HG03060 (cell line): ENCODE data around the gene OCIAD1.
"Not testable (repeated sequence)": the region's sequence is repeated elsewhere in the genome, so short reads cannot be mapped to it uniquely, and the experiment has no call there.

Experiments used
- ATAC-seq: cut with Tn5 transposase; IDR thresholded peaks from one replicate; pipeline ENCODE4 v1.9.1; 2021; ENCODE audit warnings: low read depth, moderate number of reproducible peaks; ENCODE audit not compliant: unreplicated experiment

The OCIAD1 gene

DNA sequence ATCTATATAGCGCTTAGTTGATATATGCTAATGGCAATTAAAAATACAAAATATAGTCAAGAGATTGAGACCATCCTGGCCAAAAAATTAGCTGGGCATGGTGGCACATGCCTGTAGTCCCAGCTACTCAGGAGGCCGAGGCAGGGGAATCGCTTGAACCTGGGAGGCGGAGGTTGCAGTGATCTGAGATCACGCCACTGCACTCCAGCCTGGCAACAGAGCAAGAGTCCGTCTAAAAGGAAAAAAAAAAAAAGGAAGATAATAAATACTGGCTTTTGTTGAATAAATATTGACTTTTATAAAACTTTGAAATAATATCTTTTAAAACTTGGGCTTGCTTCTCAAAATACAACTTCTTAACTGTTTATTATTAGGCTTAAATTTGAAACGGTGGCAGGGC lies 14.6 kb upstream of the OCIAD1 start:
- not testable (repeated sequence) for ATAC-seq

- ATAC-seq = no peak
These were observed 13.9 kb upstream of the OCIAD1 start for GRCh38 chr4:48816971-48817370.

GRCh38 chr4:48821431-48821830 lies 9.5 kb upstream of the OCIAD1 start:
- ATAC-seq = not testable (repeated sequence)

GRCh38 chr4:48827622-48828021 lies 3.3 kb upstream of the OCIAD1 start:
- ATAC-seq = no peak

DNA sequence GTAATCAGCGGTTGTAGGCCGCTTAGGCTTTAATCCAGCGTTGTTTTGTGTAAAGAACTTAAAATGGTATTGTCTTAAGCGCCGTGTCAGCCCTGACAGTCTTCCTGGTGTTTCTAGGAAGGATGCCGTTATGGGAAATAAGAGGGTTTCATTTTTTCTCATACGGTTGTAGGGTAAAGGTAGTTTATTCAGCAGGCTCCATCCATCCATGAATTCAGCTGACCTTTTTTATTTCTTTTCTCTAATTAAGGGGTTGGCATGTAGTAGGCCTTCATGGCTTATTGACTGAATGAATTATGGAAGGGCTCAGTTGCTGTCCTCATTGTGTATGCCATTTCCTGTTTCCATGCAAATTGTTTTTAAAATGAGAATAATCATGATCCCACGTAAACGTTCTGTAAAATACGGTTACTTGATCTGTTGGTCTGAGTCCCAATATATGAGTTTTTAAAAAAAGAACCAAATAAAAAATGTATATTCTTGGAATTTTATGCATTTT lies 693 bp downstream of the OCIAD1 start:
- no peak for ATAC-seq

- no peak for ATAC-seq
These were observed 1.7 kb downstream of the OCIAD1 start for GRCh38 chr4:48832571-48832970.

DNA sequence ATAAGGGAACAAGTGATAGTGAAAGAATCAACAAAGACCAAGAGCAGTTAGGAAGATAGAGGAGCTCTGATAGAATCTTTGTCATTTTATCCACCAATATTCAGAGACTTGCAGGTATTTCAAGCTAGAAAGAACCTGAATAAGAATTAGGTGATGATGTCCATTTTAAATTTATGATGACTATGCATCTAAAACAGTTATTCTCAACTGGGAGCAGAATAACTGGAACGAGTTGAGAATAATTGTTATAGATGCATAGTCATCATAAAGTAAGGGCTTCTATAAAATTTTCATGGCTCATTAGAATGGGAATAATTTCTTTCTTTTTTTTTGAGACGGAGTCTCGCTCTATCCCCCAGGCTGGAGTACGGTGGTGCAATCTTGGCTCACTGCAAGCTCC lies 5.8 kb downstream of the OCIAD1 start:
- no peak for ATAC-seq

GRCh38 chr4:48841045-48841827 lies 10.3 kb downstream of the OCIAD1 start:
- no peak for ATAC-seq

- no peak for ATAC-seq
These were observed 14.0 kb downstream of the OCIAD1 start for GRCh38 chr4:48844843-48845242.

DNA sequence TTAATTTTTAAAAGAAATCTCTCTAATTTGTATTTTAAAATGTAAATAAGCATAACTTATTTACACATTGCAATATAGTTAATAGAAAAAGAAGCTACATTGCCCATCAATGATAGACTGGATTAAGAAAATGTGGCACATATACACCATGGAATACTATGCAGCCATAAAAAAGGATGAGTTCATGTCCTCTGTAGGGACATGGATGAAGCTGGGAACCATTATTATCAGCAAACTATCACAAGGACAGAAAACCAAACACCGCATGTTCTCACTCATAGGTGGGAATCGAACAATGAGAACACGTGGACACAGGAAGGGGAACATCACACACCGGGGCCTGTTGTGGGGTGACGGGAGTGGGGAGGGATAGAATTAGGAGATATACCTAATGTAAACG lies 17.9 kb downstream of the OCIAD1 start:
- not testable (repeated sequence) for ATAC-seq

- no peak for ATAC-seq
These were observed 20.8 kb downstream of the OCIAD1 start for GRCh38 chr4:48851651-48852050.

- ATAC-seq = no peak
These were observed 22.9 kb downstream of the OCIAD1 start for GRCh38 chr4:48853604-48854394.

DNA sequence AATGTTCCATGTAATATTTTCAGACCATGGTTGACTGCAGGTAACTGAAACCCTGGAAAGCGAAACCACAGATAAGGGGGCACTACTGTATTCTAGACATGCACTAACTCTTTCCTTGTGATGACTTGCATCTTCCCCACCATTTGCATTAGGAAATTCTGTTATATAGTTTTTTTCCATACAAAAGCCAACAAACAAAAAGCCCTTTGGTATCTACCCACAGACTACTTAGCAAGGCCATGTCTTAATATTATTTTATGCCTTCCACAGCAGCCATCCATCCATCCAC lies 23.5 kb downstream of the OCIAD1 start:
- no peak for ATAC-seq

GRCh38 chr4:48854982-48855381 lies 24.1 kb downstream of the OCIAD1 start:
- no peak for ATAC-seq

- no peak for ATAC-seq
These were observed 27.2 kb downstream of the OCIAD1 start for GRCh38 chr4:48858130-48858529.

- no peak for ATAC-seq
These were observed 31.1 kb downstream of the OCIAD1 start for GRCh38 chr4:48862038-48862437.

GRCh38 chr4:48862661-48863060 lies 31.8 kb downstream of the OCIAD1 start:
- no peak for ATAC-seq

- ATAC-seq = no peak
These were observed 32.8 kb downstream of the OCIAD1 start for GRCh38 chr4:48863728-48864127.

DNA sequence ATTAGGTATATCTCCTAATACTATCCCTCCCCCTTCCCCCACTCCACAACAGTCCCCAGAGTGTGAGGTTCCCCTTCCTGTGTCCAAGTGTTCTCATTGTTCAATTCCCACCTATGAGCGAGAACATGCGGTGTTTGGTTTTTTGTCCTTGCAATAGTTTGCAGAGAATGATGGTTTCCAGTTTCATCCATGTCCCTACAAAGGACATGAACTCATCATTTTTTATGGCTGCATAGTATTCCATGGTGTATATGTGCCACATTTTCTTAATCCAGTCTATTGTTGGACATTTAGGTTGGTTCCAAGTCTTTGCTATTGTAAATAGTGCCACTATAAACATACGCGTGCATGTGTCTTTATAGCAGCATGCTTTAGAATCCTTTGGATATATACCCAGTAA lies 33.8 kb downstream of the OCIAD1 start:
- ATAC-seq = not testable (repeated sequence)

DNA sequence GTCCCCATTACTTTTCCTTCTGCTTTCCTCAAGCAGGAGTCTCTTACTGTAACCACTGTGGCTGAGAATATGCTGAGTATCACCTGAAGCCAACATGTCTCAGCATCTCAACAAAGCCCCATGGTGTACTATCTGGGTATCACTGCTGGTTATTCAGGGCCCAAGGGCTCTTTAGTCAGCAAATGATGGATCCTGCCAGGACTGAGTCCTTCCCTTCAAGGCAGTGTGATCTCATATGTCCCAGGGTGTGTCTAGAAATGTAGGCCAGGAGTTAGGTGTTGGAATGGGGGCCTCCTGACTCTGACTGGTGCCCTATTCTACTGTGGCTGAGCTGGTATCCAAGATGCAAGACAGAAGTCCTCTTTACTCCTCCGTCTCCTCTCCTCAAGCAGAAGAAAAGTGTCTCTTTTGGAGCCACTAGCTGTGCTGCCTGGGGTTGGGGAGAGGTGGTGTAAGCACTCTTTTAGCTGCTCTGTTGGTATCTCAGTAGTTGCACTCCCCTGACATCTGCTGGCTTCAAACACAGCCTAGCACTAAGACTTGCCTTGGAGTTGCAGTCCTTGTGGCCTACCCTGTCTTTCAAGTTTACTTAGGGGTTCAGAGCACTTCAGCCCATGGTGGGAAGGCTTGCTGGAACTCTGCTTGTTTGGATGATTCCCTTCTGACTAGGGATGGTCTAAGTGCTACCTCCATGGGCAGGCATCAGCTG lies 47.1 kb downstream of the OCIAD1 start:
- ATAC-seq = no peak
